Thyroid gland (tissue), 4 donors: ENCODE measurements around the gene NEURL1.

Source experiments
- CTCF ChIP-seq, 6 experiments: fragments of 200-600 bp in 3 of 6; fragments of 450-650 bp in 3 of 6; sonication (generic) in 3 of 6; IDR thresholded peaks; one replicate each; pipeline ENCODE4 v1.5.1; 2016 to 2019; ENCODE audit warnings: antibody characterized with exemption in 6 of 6, mild to moderate bottlenecking in 2 of 6, inconsistent platforms in 1 of 6, moderate library complexity in 1 of 6
- POLR2A ChIP-seq, 2 donors: fragments of 450-650 bp; IDR thresholded peaks; one replicate each; pipeline ENCODE4 v1.6.1; 2017; ENCODE audit warnings: antibody characterized with exemption in 2 of 2, mild to moderate bottlenecking in 2 of 2, moderate library complexity in 1 of 2

- no peak for TF ChIP-seq POLR2A (IDR thresholded peaks at IDR 0.05)
- no peak for TF ChIP-seq CTCF (IDR thresholded peaks at IDR 0.05)
These were observed 41.5 kb upstream of the NEURL1 start, which contains the start of gene CALHM2 for GRCh38 chr10:103451831-103452505.
